Measurements from ENCODE around the gene ADAMTS2. TPM values are rescaled to one million over a fixed set of nuclear protein-coding genes. Genes with fewer than 3 reads are reported as not detected.

Gene ADAMTS2
- total RNA-seq, 1 donor from 2014 or later: 1.2 TPM

- Histone ChIP-seq H3K79me2 (ENCODE audit: low read depth) (no peaks in the 10 kb centered on the region), H3F3A (ENCODE audit: low read depth) (no peaks in the 10 kb centered on the region), H2AFZ (replicated peaks) (no peak overlapping the region), H3K36me3 (no peaks in the 10 kb centered on the region), H3K9me3 (ENCODE audit: low read depth) (no peaks in the 10 kb centered on the region), H3K4me3 (no peak overlapping the region), H3K9ac (no peak overlapping the region), H3K27ac (no peak overlapping the region), H3K4me2 (no peak overlapping the region), H3K27me3 (no peaks in the 10 kb centered on the region), H3K4me1 (no peaks in the 10 kb centered on the region), H4K20me1 (ENCODE audit: low read depth) (no peaks in the 10 kb centered on the region)
- no peak overlapping the region for H3K4me3 Mint-ChIP-seq
- H3K27ac Mint-ChIP-seq: no peak overlapping the region
- peaks cover 12% of the 10 kb centered on the region for H3K4me1 Mint-ChIP-seq
- TF ChIP-seq EZH2 (IDR thresholded peaks at IDR 0.05) (no peak), EZH2phosphoT487 (IDR thresholded peaks at IDR 0.05) (no peak), CTCF (IDR thresholded peaks at IDR 0.05) (no peak)
- no peaks in the 10 kb centered on the region for H3K36me3 Mint-ChIP-seq
- peaks cover 2% of the 10 kb centered on the region for H3K27me3 Mint-ChIP-seq (ENCODE audit: insufficient read depth, low read depth)
- no peak for DNase-seq (ENCODE audit: low spot score)
- no peaks in the 10 kb centered on the region for H3K9me3 Mint-ChIP-seq
Observed at GRCh38 chr5:179209359-179210150, 135.7 kb downstream of the ADAMTS2 start.

GRCh38 chr5:179208706-179209358 is 136.4 kb downstream of the ADAMTS2 start:
- Histone ChIP-seq H3K9ac (no peak overlapping the region), H2AFZ (replicated peaks) (no peak overlapping the region), H3K27me3 (no peaks in the 10 kb centered on the region), H3K79me2 (ENCODE audit: low read depth) (no peaks in the 10 kb centered on the region), H3K36me3 (no peaks in the 10 kb centered on the region), H4K20me1 (ENCODE audit: low read depth) (no peaks in the 10 kb centered on the region), H3K4me3 (no peak overlapping the region), H3K4me2 (no peak overlapping the region), H3F3A (ENCODE audit: low read depth) (no peaks in the 10 kb centered on the region), H3K4me1 (no peaks in the 10 kb centered on the region), H3K9me3 (ENCODE audit: low read depth) (no peaks in the 10 kb centered on the region), H3K27ac (no peak overlapping the region)
- Mint-ChIP-seq H3K27ac (no peak overlapping the region), H3K4me1 (peaks cover 16% of the 10 kb centered on the region), H3K27me3 (ENCODE audit: insufficient read depth, low read depth) (peaks cover 2% of the 10 kb centered on the region), H3K4me3 (no peak overlapping the region), H3K9me3 (no peaks in the 10 kb centered on the region), H3K36me3 (no peaks in the 10 kb centered on the region)
- TF ChIP-seq CTCF (IDR thresholded peaks at IDR 0.05) (no peak), EZH2phosphoT487 (IDR thresholded peaks at IDR 0.05) (no peak), EZH2 (IDR thresholded peaks at IDR 0.05) (no peak)
- DNase-seq (ENCODE audit: low spot score): no peak

GRCh38 chr5:179207920-179208705 is 137.1 kb downstream of the ADAMTS2 start:
- Mint-ChIP-seq H3K36me3 (no peaks in the 10 kb centered on the region), H3K4me1 (peaks cover 20% of the 10 kb centered on the region), H3K27me3 (ENCODE audit: insufficient read depth, low read depth) (peaks cover 2% of the 10 kb centered on the region), H3K4me3 (no peak overlapping the region), H3K27ac (no peak overlapping the region), H3K9me3 (no peaks in the 10 kb centered on the region)
- no peaks in the 10 kb centered on the region for H3K9me3 ChIP-seq (ENCODE audit: low read depth)
- DNase-seq (ENCODE audit: low spot score): no peak
- no peaks in the 10 kb centered on the region for H3K36me3 ChIP-seq
- no peak overlapping the region for H3K4me3 ChIP-seq
- no peak overlapping the region for H3K4me2 ChIP-seq
- H4K20me1 ChIP-seq (ENCODE audit: low read depth): no peaks in the 10 kb centered on the region
- no peaks in the 10 kb centered on the region for H3F3A ChIP-seq (ENCODE audit: low read depth)
- no peaks in the 10 kb centered on the region for H3K4me1 ChIP-seq
- H3K27me3 ChIP-seq: no peaks in the 10 kb centered on the region
- H3K9ac ChIP-seq: no peak overlapping the region
- H2AFZ ChIP-seq (replicated peaks): no peak overlapping the region
- TF ChIP-seq EZH2 (IDR thresholded peaks at IDR 0.05): no peak
- H3K27ac ChIP-seq: no peak overlapping the region
- no peaks in the 10 kb centered on the region for H3K79me2 ChIP-seq (ENCODE audit: low read depth)

Data from neural progenitor cell (in vitro differentiated cells).